Neural cell (in vitro differentiated cells): ENCODE measurements around the gene SIX3.

Experiments
- EZH2 ChIP-seq: fragments of 200-600, 300-800 bp; shearing (Covaris generic), sonication (generic); IDR thresholded peaks from 2 replicates; pipeline ENCODE4 v1.6.1; 2014; ENCODE audit warnings: antibody characterized with exemption, low read length, borderline replicate concordance, mild to moderate bottlenecking; ENCODE audit not compliant: insufficient read depth, poor library complexity, severe bottlenecking
- POLR2AphosphoS5 ChIP-seq: IDR thresholded peaks from 2 replicates; pipeline ENCODE4 v1.6.1; 2012
- TAF1 ChIP-seq: IDR thresholded peaks from 2 replicates; pipeline ENCODE4 v1.6.1; 2012; ENCODE audit warnings: low read depth
- TF ChIP-seq, protein P1 (sequence below): fragments of 450-650 bp; IDR thresholded peaks from 2 replicates; pipeline ENCODE4 v1.5.1; 2014; ENCODE audit warnings: antibody characterized with exemption, mild to moderate bottlenecking, moderate library complexity; ENCODE audit not compliant: poor library complexity, severe bottlenecking

DNA sequence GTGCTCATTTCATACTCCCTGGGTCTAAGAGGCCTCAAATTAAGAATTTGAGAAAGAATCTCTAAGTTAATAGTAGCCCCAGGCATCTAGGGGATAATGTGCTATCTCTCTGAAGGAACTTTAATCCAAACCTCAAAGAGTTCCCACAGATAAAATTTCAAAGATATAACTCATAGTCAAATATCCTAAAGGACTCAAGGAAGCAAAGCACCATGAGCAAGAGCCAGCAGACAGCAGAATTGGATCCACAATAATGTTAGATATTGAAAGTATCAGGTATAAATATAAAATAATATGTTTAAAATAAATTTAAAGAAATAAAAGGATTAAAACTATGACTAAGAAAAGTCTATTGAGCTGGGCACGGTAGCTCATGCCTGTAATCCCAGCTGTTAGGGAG, 31.7 kb upstream of the SIX3 start:
- no peak for TF ChIP-seq TAF1
- TF ChIP-seq EZH2: no peak
- no peak for TF ChIP-seq POLR2AphosphoS5
- TF ChIP-seq, protein P1, sequence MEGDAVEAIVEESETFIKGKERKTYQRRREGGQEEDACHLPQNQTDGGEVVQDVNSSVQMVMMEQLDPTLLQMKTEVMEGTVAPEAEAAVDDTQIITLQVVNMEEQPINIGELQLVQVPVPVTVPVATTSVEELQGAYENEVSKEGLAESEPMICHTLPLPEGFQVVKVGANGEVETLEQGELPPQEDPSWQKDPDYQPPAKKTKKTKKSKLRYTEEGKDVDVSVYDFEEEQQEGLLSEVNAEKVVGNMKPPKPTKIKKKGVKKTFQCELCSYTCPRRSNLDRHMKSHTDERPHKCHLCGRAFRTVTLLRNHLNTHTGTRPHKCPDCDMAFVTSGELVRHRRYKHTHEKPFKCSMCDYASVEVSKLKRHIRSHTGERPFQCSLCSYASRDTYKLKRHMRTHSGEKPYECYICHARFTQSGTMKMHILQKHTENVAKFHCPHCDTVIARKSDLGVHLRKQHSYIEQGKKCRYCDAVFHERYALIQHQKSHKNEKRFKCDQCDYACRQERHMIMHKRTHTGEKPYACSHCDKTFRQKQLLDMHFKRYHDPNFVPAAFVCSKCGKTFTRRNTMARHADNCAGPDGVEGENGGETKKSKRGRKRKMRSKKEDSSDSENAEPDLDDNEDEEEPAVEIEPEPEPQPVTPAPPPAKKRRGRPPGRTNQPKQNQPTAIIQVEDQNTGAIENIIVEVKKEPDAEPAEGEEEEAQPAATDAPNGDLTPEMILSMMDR: no peak
